Nephron (organoid): ENCODE measurements around the gene AFAP1.

Experiments
- H3K27ac Mint-ChIP-seq, 3 experiments: 2 replicates each; pipeline ENCODE4 v1.8.0; 2020; ENCODE audit warnings: mixed read lengths in 3 of 3, mild to moderate bottlenecking in 2 of 3, moderate library complexity in 1 of 3
- H3K27me3 Mint-ChIP-seq: 2 replicates; pipeline ENCODE4 v1.8.0; 2021; ENCODE audit warnings: low read depth, mild to moderate bottlenecking, moderate library complexity, mixed read lengths
- H3K36me3 Mint-ChIP-seq: 2 replicates; pipeline ENCODE4 v1.8.0; 2020; ENCODE audit warnings: low read depth, mixed read lengths
- H3K4me1 Mint-ChIP-seq: 2 replicates; pipeline ENCODE4 v1.8.0; 2020; ENCODE audit warnings: mixed read lengths
- H3K4me3 Mint-ChIP-seq, 3 experiments: 2 replicates each; pipeline ENCODE4 v1.8.0; 2020; ENCODE audit warnings: mild to moderate bottlenecking in 3 of 3, mixed read lengths in 3 of 3, moderate library complexity in 2 of 3
- H3K9me3 Mint-ChIP-seq: 2 replicates; pipeline ENCODE4 v1.8.0; 2020; ENCODE audit warnings: mixed read lengths
- TF ChIP-seq, protein P1 (sequence below), 3 experiments: fragments of 200-600 bp; sonication (generic); IDR thresholded peaks; one replicate each; pipeline ENCODE4 v1.5.0; 2021; ENCODE audit warnings: antibody characterized with exemption in 3 of 3; ENCODE audit not compliant: unreplicated experiment in 3 of 3

Gene AFAP1

DNA sequence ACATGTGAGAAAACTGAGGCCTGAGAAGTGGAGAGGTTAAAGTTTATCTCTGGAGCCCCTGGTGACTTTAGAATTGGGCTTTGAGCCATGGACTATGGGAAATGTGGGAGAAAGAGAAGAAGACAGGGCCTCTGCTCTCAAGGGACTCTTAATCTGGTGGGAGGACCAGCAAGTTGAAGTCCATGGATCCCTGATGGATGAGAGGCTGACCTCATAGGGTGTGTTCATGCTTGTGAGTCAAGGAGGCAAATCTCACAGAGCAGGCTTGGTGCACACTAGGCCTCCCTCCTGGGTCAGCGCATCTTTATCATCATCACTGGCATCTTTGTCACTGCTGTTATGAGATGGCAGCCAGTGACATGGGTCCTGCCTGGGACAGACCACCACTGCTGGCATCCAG, 211.9 kb downstream of the AFAP1 start:
- Mint-ChIP-seq H3K4me3 (no peak overlapping the region), H3K9me3 (no peaks in the 10 kb centered on the region), H3K36me3 (peaks cover 17% of the 10 kb centered on the region), H3K27ac (no peak overlapping the region), H3K4me1 (peaks cover 7% of the 10 kb centered on the region), H3K27me3 (peaks cover 5% of the 10 kb centered on the region)
- TF ChIP-seq, protein P1, sequence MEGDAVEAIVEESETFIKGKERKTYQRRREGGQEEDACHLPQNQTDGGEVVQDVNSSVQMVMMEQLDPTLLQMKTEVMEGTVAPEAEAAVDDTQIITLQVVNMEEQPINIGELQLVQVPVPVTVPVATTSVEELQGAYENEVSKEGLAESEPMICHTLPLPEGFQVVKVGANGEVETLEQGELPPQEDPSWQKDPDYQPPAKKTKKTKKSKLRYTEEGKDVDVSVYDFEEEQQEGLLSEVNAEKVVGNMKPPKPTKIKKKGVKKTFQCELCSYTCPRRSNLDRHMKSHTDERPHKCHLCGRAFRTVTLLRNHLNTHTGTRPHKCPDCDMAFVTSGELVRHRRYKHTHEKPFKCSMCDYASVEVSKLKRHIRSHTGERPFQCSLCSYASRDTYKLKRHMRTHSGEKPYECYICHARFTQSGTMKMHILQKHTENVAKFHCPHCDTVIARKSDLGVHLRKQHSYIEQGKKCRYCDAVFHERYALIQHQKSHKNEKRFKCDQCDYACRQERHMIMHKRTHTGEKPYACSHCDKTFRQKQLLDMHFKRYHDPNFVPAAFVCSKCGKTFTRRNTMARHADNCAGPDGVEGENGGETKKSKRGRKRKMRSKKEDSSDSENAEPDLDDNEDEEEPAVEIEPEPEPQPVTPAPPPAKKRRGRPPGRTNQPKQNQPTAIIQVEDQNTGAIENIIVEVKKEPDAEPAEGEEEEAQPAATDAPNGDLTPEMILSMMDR (IDR thresholded peaks at IDR 0.05; ENCODE audit: unreplicated experiment in 3 of 3), result no peak

DNA sequence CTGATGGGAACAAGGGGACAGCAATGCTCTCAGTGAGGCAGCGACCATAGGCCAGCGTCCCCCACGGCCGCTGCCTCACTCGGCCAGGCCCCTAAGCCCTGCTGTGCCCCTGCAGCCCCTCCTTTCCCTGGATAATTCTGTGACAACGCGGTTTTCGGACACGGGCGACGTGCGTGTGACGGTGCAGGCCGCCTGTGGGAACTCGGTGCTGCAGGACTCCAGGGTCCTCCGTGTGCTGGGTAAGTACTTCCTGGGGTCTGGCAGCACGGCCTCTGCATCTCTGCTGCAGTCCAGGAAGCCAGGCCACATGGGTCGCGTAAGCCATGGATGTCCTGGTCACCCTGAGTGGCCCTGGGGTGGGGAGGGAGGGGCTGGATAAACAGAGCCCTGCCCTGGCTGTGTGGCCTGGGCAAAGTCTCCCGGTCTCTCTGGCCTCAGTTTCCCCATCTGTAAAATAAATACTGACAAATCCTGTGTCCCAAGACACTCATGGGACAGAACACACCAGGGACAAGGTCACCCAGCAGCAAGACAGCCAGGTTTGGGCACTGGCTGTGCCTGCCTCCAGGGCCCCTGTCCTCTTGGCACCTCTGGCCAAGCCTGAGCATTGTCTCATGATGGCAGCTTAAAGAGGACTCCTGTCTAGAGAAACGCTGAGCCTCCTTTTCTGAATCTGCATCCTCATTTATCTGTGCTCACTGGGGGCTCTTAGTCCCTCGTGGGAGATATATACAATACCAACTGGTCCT, 212.8 kb downstream of the AFAP1 start:
- peaks cover 10% of the 10 kb centered on the region for H3K27me3 Mint-ChIP-seq
- peaks cover 17% of the 10 kb centered on the region for H3K36me3 Mint-ChIP-seq
- no peak overlapping the region for H3K27ac Mint-ChIP-seq
- H3K9me3 Mint-ChIP-seq, result no peaks in the 10 kb centered on the region
- TF ChIP-seq, protein P1 (IDR thresholded peaks at IDR 0.05; ENCODE audit: unreplicated experiment in 3 of 3), result no peak
- peaks cover 7% of the 10 kb centered on the region for H3K4me1 Mint-ChIP-seq
- no peak overlapping the region for H3K4me3 Mint-ChIP-seq

- H3K27ac Mint-ChIP-seq, result no peak overlapping the region
- peaks cover 10% of the 10 kb centered on the region for H3K27me3 Mint-ChIP-seq
- no peaks in the 10 kb centered on the region for H3K4me1 Mint-ChIP-seq
Measured at GRCh38 chr4:7725951-7726350, 213.7 kb downstream of the AFAP1 start.

GRCh38 chr4:7723625-7724024, 216.0 kb downstream of the AFAP1 start:
- TF ChIP-seq, protein P1 (IDR thresholded peaks at IDR 0.05; ENCODE audit: unreplicated experiment in 3 of 3), result no peak
- no peak overlapping the region for H3K4me3 Mint-ChIP-seq
- no peaks in the 10 kb centered on the region for H3K9me3 Mint-ChIP-seq
- H3K27me3 Mint-ChIP-seq, result peaks cover 23% of the 10 kb centered on the region
- peaks cover 9% of the 10 kb centered on the region for H3K36me3 Mint-ChIP-seq
- H3K27ac Mint-ChIP-seq, result no peak overlapping the region
- peaks cover 6% of the 10 kb centered on the region for H3K4me1 Mint-ChIP-seq

More at GRCh38 chr4:7725951-7726350, 213.7 kb downstream of the AFAP1 start:
- TF ChIP-seq, protein P1 (IDR thresholded peaks at IDR 0.05; ENCODE audit: unreplicated experiment in 3 of 3), result no peak
- no peak overlapping the region for H3K4me3 Mint-ChIP-seq
- peaks cover 17% of the 10 kb centered on the region for H3K36me3 Mint-ChIP-seq
- no peaks in the 10 kb centered on the region for H3K9me3 Mint-ChIP-seq

DNA sequence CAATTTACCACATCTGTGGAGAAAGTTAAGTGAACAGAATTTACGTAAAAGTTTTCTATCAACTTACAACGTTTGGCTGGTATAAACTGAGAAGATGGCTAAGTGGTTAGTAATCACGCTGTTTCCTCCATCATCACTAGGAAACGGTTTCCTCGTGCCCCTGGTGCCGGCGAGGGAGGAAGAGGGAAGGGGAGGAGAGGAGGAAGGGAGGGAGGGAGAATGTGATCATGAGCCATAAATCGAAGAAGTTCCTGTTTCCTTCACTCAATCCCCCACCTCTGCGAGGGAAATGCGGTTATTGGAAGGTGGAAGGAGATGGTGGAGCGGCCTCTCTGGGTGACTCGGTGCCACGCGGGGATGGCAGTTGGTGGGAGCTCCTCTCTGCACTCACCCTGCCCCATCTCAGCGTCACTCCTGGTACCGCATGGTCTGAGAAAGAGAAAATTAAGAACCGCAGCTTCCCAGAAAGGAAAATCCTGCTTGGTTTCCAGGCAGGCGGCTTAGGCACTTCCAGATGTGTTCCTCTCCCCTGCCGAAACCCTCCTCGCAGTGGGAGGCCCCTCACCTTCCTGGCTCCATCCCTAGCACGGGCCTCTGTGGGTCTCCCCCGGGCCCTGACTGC, 216.8 kb downstream of the AFAP1 start:
- Mint-ChIP-seq H3K27me3 (peaks cover 24% of the 10 kb centered on the region), H3K27ac (no peak overlapping the region), H3K9me3 (no peaks in the 10 kb centered on the region), H3K36me3 (peaks cover 9% of the 10 kb centered on the region), H3K4me3 (no peak overlapping the region), H3K4me1 (peaks cover 13% of the 10 kb centered on the region)
- TF ChIP-seq, protein P1 (IDR thresholded peaks at IDR 0.05; ENCODE audit: unreplicated experiment in 3 of 3), result no peak
